IPS-20b (cell line): ENCODE measurements around the gene RIN3.

ENCODE experiments used
- H3K27ac ChIP-seq: one replicate; pipeline ENCODE4 v1.5.1; 2013; ENCODE audit warnings: low read length
- H3K27me3 ChIP-seq: 2 replicates; pipeline ENCODE4 v1.6.1; 2013; ENCODE audit warnings: mild to moderate bottlenecking, low read length, inconsistent platforms; ENCODE audit not compliant: insufficient read depth
- H3K36me3 ChIP-seq: 2 replicates; pipeline ENCODE4 v1.6.1; 2013; ENCODE audit warnings: low read depth, mild to moderate bottlenecking, inconsistent platforms, low read length, moderate library complexity; ENCODE audit not compliant: insufficient read depth
- H3K4me1 ChIP-seq: 2 replicates; pipeline ENCODE4 v1.6.1; 2013; ENCODE audit warnings: mild to moderate bottlenecking, control low read depth, inconsistent platforms, low read length, moderate library complexity; ENCODE audit not compliant: insufficient read depth
- H3K4me3 ChIP-seq: 2 replicates; pipeline ENCODE4 v1.5.1; 2013; ENCODE audit warnings: mild to moderate bottlenecking, low read length, inconsistent platforms
- H3K9ac ChIP-seq: 2 replicates; pipeline ENCODE4 v1.6.1; 2013; ENCODE audit warnings: low read depth, mild to moderate bottlenecking, inconsistent platforms, low read length, moderate library complexity
- H3K9me3 ChIP-seq: 2 replicates; pipeline ENCODE4 v1.6.1; 2013; ENCODE audit warnings: mild to moderate bottlenecking, low read depth, low read length, inconsistent platforms; ENCODE audit not compliant: insufficient read depth

RIN3 gene

DNA sequence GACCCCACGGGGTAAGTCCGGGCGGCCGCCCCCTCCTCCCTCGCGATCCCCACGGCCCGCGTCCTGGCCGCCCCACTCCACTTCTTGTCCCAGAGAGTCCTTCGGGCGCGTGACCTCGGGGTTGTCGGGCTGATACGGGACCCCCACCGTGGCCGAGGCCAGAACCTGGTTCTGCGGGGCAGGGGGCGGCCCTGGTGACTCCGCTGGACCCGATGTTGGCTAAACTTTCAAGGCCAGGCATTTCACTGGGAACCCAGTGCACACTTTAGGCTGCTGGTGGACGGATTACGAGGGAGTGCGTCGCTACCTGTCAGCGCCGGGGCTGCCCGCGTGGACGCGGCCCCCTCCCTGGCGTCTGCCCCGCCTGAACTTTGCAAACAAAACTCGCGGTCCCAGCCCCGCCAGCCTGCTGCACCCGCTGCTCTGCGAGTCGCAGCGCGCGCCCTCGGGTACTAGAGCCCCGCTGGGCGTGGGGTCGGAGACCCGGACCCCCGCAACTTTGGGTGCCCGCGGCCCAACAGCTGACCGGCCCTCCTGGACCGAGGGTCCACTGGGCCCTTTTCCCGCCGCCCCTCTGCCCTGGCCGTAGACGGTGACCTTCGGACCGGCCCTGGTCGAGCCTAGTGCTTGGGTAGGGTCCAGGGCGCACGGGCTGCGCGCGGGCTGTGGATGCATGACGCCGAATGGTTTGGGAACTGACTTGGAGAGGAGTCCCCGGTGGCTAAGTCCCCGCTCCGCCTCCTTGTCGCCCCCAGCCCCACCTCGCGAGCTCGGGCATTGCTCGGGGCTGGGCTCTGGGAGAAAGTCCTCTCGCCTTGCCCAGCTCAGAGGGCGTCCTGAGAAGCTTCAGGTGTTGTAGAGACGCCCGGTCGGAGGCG lies 624 bp downstream of the RIN3 start:
- Histone ChIP-seq H3K27me3 (peaks cover 48% of the 10 kb centered on the region), H3K4me3 (peak overlapping the region; percentile 73), H3K27ac (no peak overlapping the region), H3K36me3 (no peaks in the 10 kb centered on the region), H3K9ac (0 out of 2 replicates have a peak overlapping the region, but pooled peaks have one; percentile 27), H3K4me1 (peaks cover 2% of the 10 kb centered on the region; the same call in 1 of the 2 replicates), H3K9me3 (no peaks in the 10 kb centered on the region)

DNA sequence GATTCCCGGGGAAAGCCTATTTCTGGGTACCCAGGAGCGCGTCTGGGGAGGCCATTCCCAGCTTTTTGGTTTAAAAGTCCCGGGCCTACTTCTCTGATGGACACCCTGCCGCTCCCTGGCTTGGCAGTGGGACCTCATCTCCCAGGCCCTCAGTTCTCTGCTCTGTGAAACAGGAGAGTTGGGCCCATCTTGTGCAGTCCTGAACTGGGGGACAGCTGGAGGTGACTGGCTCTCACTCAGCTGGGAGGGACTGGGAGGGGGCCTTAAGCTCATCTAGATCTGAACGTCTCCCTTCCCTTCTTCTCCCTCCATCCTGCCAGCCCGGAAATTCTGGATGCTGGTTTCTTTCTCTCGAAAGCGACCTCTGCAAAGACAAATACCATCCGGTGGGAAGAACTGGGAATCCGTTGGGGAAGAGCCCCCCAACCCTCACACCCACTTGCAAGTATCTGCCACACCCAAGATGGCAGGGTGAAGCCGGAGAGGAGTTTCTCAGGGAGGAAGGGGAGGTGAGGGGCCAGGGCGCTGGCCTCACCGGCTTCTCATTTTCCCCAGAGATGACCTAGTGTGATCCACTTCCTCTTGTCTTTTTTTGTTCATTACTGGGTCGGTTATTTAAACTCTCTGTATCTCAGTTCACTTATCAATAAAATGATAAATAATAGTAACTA lies 1.4 kb downstream of the RIN3 start:
- H3K9me3 ChIP-seq: no peaks in the 10 kb centered on the region
- peaks cover 2% of the 10 kb centered on the region; the same call in 1 of the 2 replicates for H3K4me1 ChIP-seq
- no peaks in the 10 kb centered on the region for H3K36me3 ChIP-seq
- H3K27ac ChIP-seq: no peak overlapping the region
- H3K4me3 ChIP-seq: peak overlapping the region; percentile 73; the same call in 1 of the 2 replicates
- peaks cover 48% of the 10 kb centered on the region for H3K27me3 ChIP-seq
- H3K9ac ChIP-seq: no peak overlapping the region

DNA sequence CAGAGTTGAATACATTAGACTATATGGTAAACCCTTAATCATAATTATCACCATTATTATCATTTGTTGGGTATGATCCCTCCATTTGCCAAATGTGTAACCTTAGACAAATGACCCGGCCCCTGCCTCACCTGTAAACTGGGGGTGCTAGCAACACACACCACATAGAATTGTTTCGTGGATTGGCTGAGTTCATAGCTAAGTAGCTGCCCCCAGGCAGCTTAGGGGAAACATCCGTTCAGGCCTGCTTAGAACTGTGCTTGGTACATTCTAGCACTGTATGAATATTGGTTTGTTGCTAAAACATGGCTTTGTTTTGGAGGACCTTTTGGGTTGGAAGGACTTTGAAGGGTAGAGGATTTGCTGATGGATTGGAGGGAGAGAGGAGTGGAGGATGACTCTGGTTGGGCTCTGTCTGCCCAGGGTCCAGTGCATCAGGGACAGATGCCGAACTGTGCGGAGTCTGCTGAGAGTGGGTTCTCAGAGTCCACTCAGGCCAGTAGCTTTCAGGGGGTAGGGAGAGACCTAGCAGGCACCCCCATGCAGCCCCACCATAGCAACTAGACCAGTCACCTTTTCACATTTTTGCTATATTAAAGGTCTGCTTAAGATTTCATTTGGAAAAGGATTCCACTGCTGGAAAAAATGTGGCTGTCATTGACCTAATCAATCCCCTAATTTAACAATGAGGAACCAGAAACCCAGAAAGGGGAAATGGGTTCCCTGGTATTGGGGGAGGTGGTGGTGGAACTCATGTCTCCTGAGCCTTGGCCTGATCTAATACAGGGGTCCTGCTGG lies 2.2 kb downstream of the RIN3 start:
- H3K27me3 ChIP-seq: peaks cover 48% of the 10 kb centered on the region

DNA sequence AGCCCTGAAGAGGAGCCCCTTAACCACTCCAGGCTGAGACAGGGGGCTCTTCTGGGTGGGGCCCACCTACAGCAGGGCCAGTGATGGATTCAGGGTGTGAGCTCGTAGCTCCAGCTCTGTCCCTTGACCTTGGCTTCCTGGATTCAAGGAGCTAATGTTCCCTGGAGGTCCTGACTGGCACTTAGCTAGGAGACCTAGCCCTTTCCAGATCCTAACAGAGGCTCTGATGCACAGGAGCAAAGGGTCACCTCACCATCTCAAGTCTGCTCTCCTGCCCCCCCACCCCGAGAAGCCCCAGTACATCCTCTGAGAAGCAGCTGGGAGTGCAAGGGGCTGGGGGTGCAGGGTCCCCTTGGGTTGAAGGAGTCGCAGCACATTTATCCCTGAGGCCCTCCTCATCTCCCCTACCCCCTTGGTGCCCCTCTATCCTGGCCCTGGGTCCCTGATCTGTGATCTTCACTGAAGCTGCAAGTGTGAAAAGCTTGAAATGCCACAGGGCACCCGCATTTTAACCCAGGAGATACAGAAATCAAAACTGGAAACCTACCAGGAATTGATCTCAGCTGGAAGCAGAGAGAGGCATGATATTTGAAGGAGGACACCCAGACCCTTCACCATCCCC lies 2.9 kb downstream of the RIN3 start:
- H3K27ac ChIP-seq: no peak overlapping the region
- no peaks in the 10 kb centered on the region for H3K36me3 ChIP-seq
- no peak overlapping the region for H3K9ac ChIP-seq
- peaks cover 2% of the 10 kb centered on the region; the same call in 1 of the 2 replicates for H3K4me1 ChIP-seq
- peaks cover 48% of the 10 kb centered on the region for H3K27me3 ChIP-seq
- no peak overlapping the region for H3K4me3 ChIP-seq
- no peaks in the 10 kb centered on the region for H3K9me3 ChIP-seq

More for the DNA sequence above, 2.2 kb downstream of the RIN3 start:
- no peaks in the 10 kb centered on the region for H3K36me3 ChIP-seq
- H3K4me1 ChIP-seq: peaks cover 2% of the 10 kb centered on the region; the same call in 1 of the 2 replicates
- H3K9me3 ChIP-seq: no peaks in the 10 kb centered on the region
- no peak overlapping the region for H3K27ac ChIP-seq
- no peak overlapping the region for H3K9ac ChIP-seq
- no peak overlapping the region for H3K4me3 ChIP-seq

DNA sequence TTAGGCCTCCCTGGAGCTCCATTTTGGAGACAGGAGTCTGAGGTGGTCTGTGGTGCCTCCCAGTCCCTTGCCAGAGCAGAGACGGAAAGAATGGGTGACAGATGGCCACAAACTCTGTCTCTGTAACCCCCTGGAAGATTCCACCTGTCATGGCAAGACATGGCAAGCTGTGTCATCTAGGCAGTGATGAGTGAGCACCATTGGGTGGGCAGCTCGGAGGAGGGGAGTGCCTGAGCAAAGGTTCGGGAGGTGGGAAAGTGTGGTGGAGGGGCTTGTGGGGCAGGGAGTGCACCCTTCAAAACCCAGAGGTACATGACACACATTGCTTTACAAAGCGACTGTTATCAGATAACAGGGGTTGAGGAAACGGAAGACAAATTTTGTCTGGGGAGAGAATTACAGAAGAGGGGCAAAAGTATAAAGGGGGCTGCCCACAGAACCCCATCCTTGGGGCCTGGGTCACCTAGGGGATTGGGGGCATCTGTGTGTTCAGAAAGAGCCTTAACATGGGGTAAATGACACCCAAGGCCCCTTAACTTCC lies 3.5 kb downstream of the RIN3 start:
- H3K4me3 ChIP-seq: no peak overlapping the region
- no peaks in the 10 kb centered on the region for H3K36me3 ChIP-seq
- no peak overlapping the region for H3K27ac ChIP-seq
- H3K27me3 ChIP-seq: peaks cover 48% of the 10 kb centered on the region
- no peak overlapping the region for H3K9ac ChIP-seq
- H3K4me1 ChIP-seq: peaks cover 2% of the 10 kb centered on the region; the same call in 1 of the 2 replicates
- no peaks in the 10 kb centered on the region for H3K9me3 ChIP-seq

DNA sequence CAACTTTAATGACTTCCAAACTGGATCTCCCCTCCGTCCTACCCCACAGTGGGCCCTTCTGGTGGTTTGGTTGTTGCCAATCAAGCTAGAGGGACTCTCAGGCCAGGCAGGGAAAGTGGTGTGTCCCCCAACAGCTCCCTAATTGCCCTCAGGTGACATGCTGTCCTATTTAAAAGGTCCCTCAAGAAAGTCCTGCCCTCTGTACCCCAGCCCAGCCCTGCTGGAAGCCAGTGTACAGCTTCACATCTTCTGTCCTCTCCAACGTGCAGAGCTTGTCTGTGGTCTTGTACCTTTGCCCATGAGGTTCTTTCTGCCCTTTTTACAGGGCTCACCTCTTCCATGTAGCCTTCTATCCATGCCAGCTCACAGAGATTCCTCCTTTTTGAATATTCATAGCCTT lies 4.2 kb downstream of the RIN3 start:
- Histone ChIP-seq H3K27me3 (peaks cover 43% of the 10 kb centered on the region), H3K36me3 (no peaks in the 10 kb centered on the region), H3K9me3 (no peaks in the 10 kb centered on the region), H3K9ac (no peak overlapping the region), H3K4me1 (peaks cover 2% of the 10 kb centered on the region; the same call in 1 of the 2 replicates), H3K4me3 (no peak overlapping the region), H3K27ac (no peak overlapping the region)

DNA sequence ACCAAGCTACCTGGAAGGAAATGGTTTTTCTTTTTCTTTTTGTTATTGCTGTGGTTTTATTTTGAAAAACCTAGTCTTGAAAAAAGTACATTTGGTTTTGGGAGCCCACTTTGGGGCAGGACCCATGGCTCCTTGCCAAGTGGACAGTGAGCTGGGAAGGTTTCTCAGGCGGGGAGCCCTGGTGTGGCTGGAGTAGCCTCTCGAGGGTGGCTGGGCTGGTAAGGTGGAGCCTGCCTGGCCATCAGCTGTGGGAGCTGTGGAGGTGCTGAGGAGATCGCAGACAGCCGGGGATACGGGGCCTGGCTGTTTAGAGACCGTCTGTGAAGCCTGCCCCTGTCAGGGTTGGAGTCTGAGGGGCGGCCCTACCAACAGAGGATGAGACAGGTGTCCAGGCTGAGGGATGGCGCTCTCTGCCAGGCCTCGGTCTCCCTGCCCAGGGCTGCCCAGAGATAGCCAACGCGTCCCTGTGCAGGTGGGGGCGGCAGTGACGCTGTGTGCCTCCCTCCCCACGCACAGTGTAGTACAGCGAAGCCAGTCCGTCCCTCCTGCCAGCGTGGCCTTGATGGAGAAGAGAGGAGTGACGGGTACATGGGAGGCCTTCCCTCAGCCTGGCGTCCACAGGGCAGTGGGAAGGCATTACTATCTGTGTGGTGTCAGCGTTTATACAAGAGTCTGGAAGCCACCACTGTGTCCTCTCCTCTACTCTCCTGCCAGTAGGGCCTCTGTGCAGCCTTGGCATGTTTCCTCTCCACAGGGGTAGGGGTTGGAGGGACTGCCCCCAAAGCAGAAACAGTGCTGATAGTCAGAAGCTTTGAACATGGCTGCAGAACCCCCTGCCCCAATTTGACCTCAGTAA lies 5.9 kb downstream of the RIN3 start:
- no peaks in the 10 kb centered on the region for H3K9me3 ChIP-seq
- H3K27me3 ChIP-seq: peaks cover 26% of the 10 kb centered on the region
- no peak overlapping the region for H3K4me3 ChIP-seq

DNA sequence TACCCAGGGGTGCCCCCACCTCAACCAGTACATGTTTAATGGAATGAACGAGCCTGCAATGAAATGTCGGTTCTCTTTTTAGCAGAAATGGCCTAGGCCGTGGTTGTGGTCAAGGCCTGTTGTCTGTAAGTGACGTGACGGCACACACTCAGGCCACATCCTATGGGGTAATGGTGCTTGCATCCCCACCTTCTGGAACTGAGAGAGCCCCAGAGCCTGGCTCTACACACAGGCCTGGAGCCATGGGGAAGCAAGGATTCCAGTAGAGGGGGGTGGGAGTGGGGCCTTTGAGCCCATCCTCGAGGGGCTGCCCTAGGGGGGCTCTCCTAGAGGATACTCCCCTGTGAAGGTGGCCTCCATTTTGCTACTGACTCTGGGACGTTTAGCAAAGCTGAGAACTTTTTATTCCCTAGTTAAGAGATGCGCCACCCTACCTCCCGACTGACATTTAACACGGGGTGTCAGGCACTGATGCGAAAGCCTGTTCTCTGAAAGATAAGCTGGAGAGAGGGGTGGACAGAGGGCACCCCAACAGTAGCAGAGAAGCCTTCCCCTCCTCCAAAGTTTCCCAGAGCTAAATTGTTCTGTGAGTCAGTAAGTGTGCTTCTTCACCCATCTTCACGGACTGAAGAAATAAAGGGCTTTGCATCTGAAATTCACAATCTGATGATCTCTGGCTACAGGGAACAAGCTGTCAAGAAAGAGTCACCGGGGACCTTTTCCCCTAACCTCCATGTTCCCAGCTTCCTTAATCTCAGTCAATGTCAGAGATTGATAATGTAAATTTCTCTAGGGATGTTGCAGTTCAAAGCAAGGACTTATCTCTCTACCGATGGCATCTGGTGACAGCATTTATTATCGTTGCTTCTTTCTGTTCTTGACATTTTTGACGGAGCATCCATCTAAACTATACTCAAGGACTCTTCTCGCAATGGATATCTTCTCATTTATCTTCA lies 6.8 kb downstream of the RIN3 start:
- H3K4me1 ChIP-seq: peaks cover 2% of the 10 kb centered on the region; the same call in 1 of the 2 replicates
- H3K4me3 ChIP-seq: no peak overlapping the region
- H3K27me3 ChIP-seq: peaks cover 17% of the 10 kb centered on the region
- no peak overlapping the region for H3K27ac ChIP-seq
- no peak overlapping the region for H3K9ac ChIP-seq
- H3K9me3 ChIP-seq: no peaks in the 10 kb centered on the region
- no peaks in the 10 kb centered on the region for H3K36me3 ChIP-seq

More for the DNA sequence above, 5.9 kb downstream of the RIN3 start:
- no peak overlapping the region for H3K27ac ChIP-seq
- H3K36me3 ChIP-seq: no peaks in the 10 kb centered on the region
- H3K9ac ChIP-seq: no peak overlapping the region
- H3K4me1 ChIP-seq: peaks cover 2% of the 10 kb centered on the region; the same call in 1 of the 2 replicates

DNA sequence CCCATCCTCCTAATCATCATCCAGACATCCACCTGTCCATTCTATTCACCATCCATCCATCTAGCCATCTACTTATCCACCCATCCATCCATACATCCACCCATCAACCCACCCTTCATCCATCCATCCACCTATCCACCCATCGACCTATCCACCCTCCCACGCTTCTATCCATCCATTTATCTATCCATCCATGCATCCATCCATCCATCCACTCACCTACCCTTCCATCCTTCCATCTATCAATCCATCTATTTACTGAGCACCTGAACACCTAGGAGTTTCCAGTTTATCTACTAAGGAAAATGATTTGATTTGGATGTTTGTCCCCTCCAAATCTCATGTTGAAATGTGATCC lies 7.5 kb downstream of the RIN3 start:
- H3K4me1 ChIP-seq: peaks cover 2% of the 10 kb centered on the region; the same call in 1 of the 2 replicates
- no peak overlapping the region for H3K27ac ChIP-seq
- H3K36me3 ChIP-seq: no peaks in the 10 kb centered on the region
- no peak overlapping the region for H3K9ac ChIP-seq
- no peak overlapping the region for H3K4me3 ChIP-seq
- no peaks in the 10 kb centered on the region for H3K9me3 ChIP-seq
- peaks cover 10% of the 10 kb centered on the region for H3K27me3 ChIP-seq
